HCT116 (cell line): ENCODE measurements around the gene GJD3. TPM values are rescaled to one million over a fixed set of nuclear protein-coding genes. Genes with fewer than 3 reads are reported as not detected.

ENCODE experiments used
- ATAC-seq: fragments of 200-7000 bp; cut with Tn5 transposase; 2 replicates; pipeline ENCODE4 v1.9.1; 2020; ENCODE audit warnings: mild to moderate bottlenecking, moderate library complexity
- BruUV-seq: library from RNA; stranded (reverse); fragments of 400-500 nt; replicated peaks from 2 replicates; lab custom pipeline; 2021; lab: Mats Ljungman, UMichigan
- CTCF ChIA-PET: fragments of 300-600 bp; sonication (Branson Sonifier 250); formaldehyde crosslinking; loops from one replicate; lab custom pipeline; 2021; ENCODE audit warnings: antibody characterized with exemption; lab: Charles Lee
- POLR2A ChIA-PET: fragments of 300-600, 350-600 bp; sonication (Branson Sonifier 250); formaldehyde crosslinking; loops from one replicate; lab custom pipeline; 2021; ENCODE audit warnings: antibody characterized with exemption; lab: Charles Lee
- RAD21 ChIA-PET, 2 experiments: fragments of 300-600 bp; sonication (Branson Sonifier 250); formaldehyde crosslinking; loops; one replicate each; lab custom pipeline; 2023; ENCODE audit warnings: low total read pairs in 2 of 2; ENCODE audit not compliant: uncharacterized antibody in 2 of 2, unreplicated experiment in 2 of 2, low non-redundant PET in 1 of 2; lab: Charles Lee
- DNase-seq: peaks from one replicate; pipeline ENCODE4 v3.0.0-alpha.2; 2010; ENCODE audit warnings: low read depth, low spot score
- H2AFZ ChIP-seq: fragments of 200-600 bp; shearing (Covaris generic), sonication (generic); 2 replicates; pipeline ENCODE4 v1.6.1; 2017; ENCODE audit warnings: low read depth, mixed run types, mixed read lengths, antibody characterized with exemption, low read length; ENCODE audit not compliant: poor library complexity, severe bottlenecking
- H3K27ac ChIP-seq: 2 replicates; pipeline ENCODE4 v1.5.1; 2012; ENCODE audit warnings: low read depth, low read length
- H3K27me3 ChIP-seq: fragments of 200-600 bp; sonication (generic); 2 replicates; pipeline ENCODE4 v1.6.1; 2016; ENCODE audit warnings: mixed run types, low read length, mixed read lengths; ENCODE audit not compliant: insufficient read depth
- H3K36me3 ChIP-seq, 2 experiments: fragments of 200-500 bp in 1 of 2; fragments of 200-600 bp in 1 of 2; sonication (Bioruptor generic) in 1 of 2; sonication (generic) in 1 of 2; 2 replicates each; pipeline versions ENCODE4 v1.5.1 to v1.6.1; 2014 to 2016; ENCODE audit warnings: low read length in 2 of 2, inconsistent platforms in 1 of 2, mixed read lengths in 1 of 2, mixed run types in 1 of 2; ENCODE audit not compliant: insufficient read depth in 2 of 2, control insufficient read depth in 1 of 2
- H3K4me1 ChIP-seq, 2 experiments: fragments of 200-600 bp in 1 of 2; sonication (generic) in 1 of 2; 2 replicates each; pipeline versions ENCODE4 v1.5.1 to v1.6.1; 2012 to 2017; ENCODE audit warnings: low read length in 2 of 2, inconsistent platforms in 1 of 2, mild to moderate bottlenecking in 1 of 2, mixed read lengths in 1 of 2, mixed run types in 1 of 2, moderate library complexity in 1 of 2; ENCODE audit not compliant: insufficient read depth in 2 of 2, control insufficient read depth in 1 of 2
- H3K4me2 ChIP-seq: fragments of 200-600 bp; sonication (generic); 2 replicates; pipeline ENCODE4 v1.6.1; 2017; ENCODE audit warnings: mixed run types, low read length, mixed read lengths
- H3K4me3 ChIP-seq, 2 experiments: fragments of 200-600 bp in 1 of 2; sonication (generic) in 1 of 2; replicated peaks in 1 of 2; 2 replicates each; pipeline ENCODE4 v1.5.1; 2011 to 2016; ENCODE audit warnings: low read length in 2 of 2, control low read depth in 1 of 2, low read depth in 1 of 2, mild to moderate bottlenecking in 1 of 2, mixed read lengths in 1 of 2, mixed run types in 1 of 2
- H3K79me2 ChIP-seq: fragments of 200-600 bp; sonication (generic); 2 replicates; pipeline ENCODE4 v1.6.1; 2017; ENCODE audit warnings: mild to moderate bottlenecking, mixed run types, low read length, moderate library complexity, mixed read lengths; ENCODE audit not compliant: insufficient read depth
- H3K9ac ChIP-seq: fragments of 200-600 bp; sonication (generic); 2 replicates; pipeline ENCODE4 v1.6.1; 2016; ENCODE audit warnings: low read length, mixed read lengths
- H3K9me2 ChIP-seq: fragments of 200-600 bp; sonication (generic), shearing (Covaris generic); 2 replicates; pipeline ENCODE4 v1.6.1; 2017; ENCODE audit warnings: mixed run types, mild to moderate bottlenecking, moderate library complexity; ENCODE audit not compliant: insufficient read depth
- H3K9me3 ChIP-seq, 2 experiments: fragments of 200-500 bp in 1 of 2; fragments of 200-600 bp in 1 of 2; sonication (Bioruptor generic) in 1 of 2; sonication (generic) in 1 of 2; 2 replicates each; pipeline ENCODE4 v1.6.1; 2014 to 2017; ENCODE audit warnings: low read length in 2 of 2, mixed read lengths in 2 of 2, inconsistent platforms in 1 of 2, low read depth in 1 of 2, mild to moderate bottlenecking in 1 of 2, mixed run types in 1 of 2, moderate library complexity in 1 of 2; ENCODE audit not compliant: control insufficient read depth in 1 of 2, insufficient read depth in 1 of 2
- H4K20me1 ChIP-seq: fragments of 200-600 bp; sonication (generic), shearing (Covaris generic); 2 replicates; pipeline ENCODE4 v1.6.1; 2017; ENCODE audit warnings: mixed run types, mild to moderate bottlenecking, moderate library complexity; ENCODE audit not compliant: insufficient read depth
- CEBPB ChIP-seq: IDR thresholded peaks from 2 replicates; pipeline ENCODE4 v1.6.1; 2012; ENCODE audit warnings: low read depth
- EGR1 ChIP-seq: IDR thresholded peaks from 2 replicates; pipeline ENCODE4 v1.6.1; 2012; ENCODE audit warnings: low read depth
- ELF1 ChIP-seq: IDR thresholded peaks from 2 replicates; pipeline ENCODE4 v1.6.1; 2012; ENCODE audit warnings: low read depth, borderline replicate concordance
- FOSL1 ChIP-seq: IDR thresholded peaks from 2 replicates; pipeline ENCODE4 v1.6.1; 2012; ENCODE audit warnings: low read depth
- JUND ChIP-seq: IDR thresholded peaks from 2 replicates; pipeline ENCODE4 v1.6.1; 2012
- POLR2A ChIP-seq: IDR thresholded peaks from 2 replicates; pipeline ENCODE4 v1.7.0; 2011; ENCODE audit warnings: borderline replicate concordance; ENCODE audit not compliant: insufficient read depth, insufficient read length; ENCODE audit errors: extremely low read depth
- POLR2AphosphoS5 ChIP-seq: IDR thresholded peaks from 2 replicates; pipeline ENCODE4 v1.6.1; 2011; ENCODE audit warnings: mild to moderate bottlenecking, low read depth, low read length, moderate library complexity
- SIN3A ChIP-seq: IDR thresholded peaks from 2 replicates; pipeline ENCODE4 v1.6.1; 2012; ENCODE audit warnings: low read depth
- SRF ChIP-seq: IDR thresholded peaks from 2 replicates; pipeline ENCODE4 v1.6.1; 2012; ENCODE audit warnings: low read depth
- ZFX ChIP-seq: fragments of 450-650 bp; IDR thresholded peaks from 2 replicates; pipeline ENCODE4 v1.6.1; 2017
- intact Hi-C: fragments of 100-400 bp; cut with micrococcal nuclease; formaldehyde crosslinking; loops from 2 replicates; pipeline ENCODE4 v1.10.0; 2022
- total RNA-seq: library from RNA; stranded (reverse); gene quantifications from one replicate; pipeline ENCODE4 v1.2.1, GENCODE V29; 2021; ENCODE audit not compliant: unreplicated experiment
- TF ChIP-seq, protein P1 (sequence below): IDR thresholded peaks from 2 replicates; pipeline ENCODE4 v1.6.1; 2011; ENCODE audit warnings: mild to moderate bottlenecking, low read length, moderate library complexity; ENCODE audit not compliant: insufficient replicate concordance; ENCODE audit errors: extremely low read depth

The GJD3 gene
- total RNA-seq, 1 experiment from 2014 or later: not detected

DNA sequence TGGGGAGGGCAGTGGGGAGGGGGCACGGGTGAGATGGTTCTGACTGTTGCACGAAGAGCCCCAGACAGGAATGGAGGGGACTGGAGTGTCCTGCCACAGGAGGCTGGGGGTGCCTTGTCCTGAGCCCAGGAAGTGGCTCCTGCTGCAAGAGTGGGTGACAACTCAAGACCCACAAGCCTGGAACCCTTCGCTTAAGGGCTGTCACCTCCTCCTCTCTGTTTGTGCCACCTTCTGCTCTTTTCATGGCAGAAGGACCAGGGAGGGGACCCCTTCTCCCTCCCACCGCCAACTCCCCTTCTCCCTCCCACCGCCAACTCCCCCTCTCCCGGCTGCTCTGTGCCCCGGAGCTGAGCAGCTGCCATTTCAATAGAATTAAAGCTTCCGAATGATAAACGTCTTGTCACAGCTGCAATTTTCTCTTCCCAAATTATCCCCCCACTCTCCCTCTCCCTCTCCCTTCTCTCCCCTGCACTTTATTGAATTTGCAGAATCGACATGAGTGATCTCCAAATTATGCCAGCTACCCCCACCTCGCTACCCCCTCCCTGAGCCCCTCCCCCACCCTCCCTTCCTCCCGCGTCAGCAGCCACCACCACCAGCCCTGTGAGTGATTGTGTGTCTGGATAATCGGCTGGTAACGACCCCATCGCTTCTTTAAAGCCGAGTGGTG is 13.7 kb downstream of the GJD3 start:
- CTCF ChIA-PET: interaction anchor here (1.3 to 5.8 kb wide), 3 partner anchors 10 to 209 kb away, joined by 3 to 107 read pairs (median 3); partner anchors contain the start of gene RARA
- Histone ChIP-seq H3K36me3 (peaks cover 6 to 20% of the 10 kb centered on the region in 2 experiments; a peak in 3 of 4 replicates), H3K4me2 (no peak overlapping the region), H3K9me2 (no peaks in the 10 kb centered on the region), H3K4me1 (peaks cover 4 to 5% of the 10 kb centered on the region in 2 experiments; a peak in 3 of 4 replicates), H2AFZ (no peak overlapping the region), H3K27ac (no peak overlapping the region), H3K27me3 (no peaks in the 10 kb centered on the region), H3K79me2 (peaks cover 20% of the 10 kb centered on the region; the same call in 1 of the 2 replicates), H4K20me1 (no peaks in the 10 kb centered on the region), H3K9ac (no peak overlapping the region), H3K4me3 (no peak overlapping the region), H3K9me3 (no peaks in the 10 kb centered on the region)
- TF ChIP-seq, protein P1, sequence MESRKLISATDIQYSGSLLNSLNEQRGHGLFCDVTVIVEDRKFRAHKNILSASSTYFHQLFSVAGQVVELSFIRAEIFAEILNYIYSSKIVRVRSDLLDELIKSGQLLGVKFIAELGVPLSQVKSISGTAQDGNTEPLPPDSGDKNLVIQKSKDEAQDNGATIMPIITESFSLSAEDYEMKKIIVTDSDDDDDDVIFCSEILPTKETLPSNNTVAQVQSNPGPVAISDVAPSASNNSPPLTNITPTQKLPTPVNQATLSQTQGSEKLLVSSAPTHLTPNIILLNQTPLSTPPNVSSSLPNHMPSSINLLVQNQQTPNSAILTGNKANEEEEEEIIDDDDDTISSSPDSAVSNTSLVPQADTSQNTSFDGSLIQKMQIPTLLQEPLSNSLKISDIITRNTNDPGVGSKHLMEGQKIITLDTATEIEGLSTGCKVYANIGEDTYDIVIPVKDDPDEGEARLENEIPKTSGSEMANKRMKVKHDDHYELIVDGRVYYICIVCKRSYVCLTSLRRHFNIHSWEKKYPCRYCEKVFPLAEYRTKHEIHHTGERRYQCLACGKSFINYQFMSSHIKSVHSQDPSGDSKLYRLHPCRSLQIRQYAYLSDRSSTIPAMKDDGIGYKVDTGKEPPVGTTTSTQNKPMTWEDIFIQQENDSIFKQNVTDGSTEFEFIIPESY: no peak
- TF ChIP-seq ZFX (no peak), SIN3A (no peak), SRF (no peak), CEBPB (no peak), FOSL1 (no peak), POLR2AphosphoS5 (no peak), JUND (no peak), EGR1 (no peak), POLR2A (no peak), ELF1 (no peak)
- no TSS peak for BruUV-seq
- RAD21 ChIA-PET: no interaction called here
- ATAC-seq (no peak), DNase-seq (no peak)
- POLR2A ChIA-PET: interaction anchor here (0.6 kb wide), 1 partner anchor 20 kb away, joined by 4 read pairs; no protein-coding TSS in a partner anchor
- intact Hi-C loops: no loop called here
